H1 (cell line): ENCODE measurements around the gene DBP.

Experiments used
- CHD1 ChIP-seq: IDR thresholded peaks from 2 replicates; pipeline ENCODE4 v1.6.1; 2012; ENCODE audit warnings: low read depth, low read length, improper control_type of control experiment
- CTCF ChIP-seq, 3 experiments: IDR thresholded peaks; 1 replicate in 2 of 3; 2 replicates in 1 of 3; pipeline versions ENCODE4 v1.5.1 to v1.6.1; 2011; ENCODE audit warnings: low read length in 3 of 3, mild to moderate bottlenecking in 3 of 3, inconsistent platforms in 2 of 3, low read depth in 1 of 3, moderate library complexity in 1 of 3; ENCODE audit not compliant: insufficient read depth in 1 of 3; ENCODE audit errors: control extremely low read depth in 1 of 3
- JUND ChIP-seq: IDR thresholded peaks from 2 replicates; pipeline ENCODE4 v1.6.1; 2011; ENCODE audit warnings: mild to moderate bottlenecking, improper control_type of control experiment, low read length
- KDM1A ChIP-seq: fragments of 200-600, 300-600 bp; sonication (generic); IDR thresholded peaks from 2 replicates; pipeline ENCODE4 v1.7.1; 2016; ENCODE audit warnings: mild to moderate bottlenecking, low read length, borderline replicate concordance
- RAD21 ChIP-seq, 2 experiments: IDR thresholded peaks in 1 of 2; conservative IDR thresholded peaks in 1 of 2; 2 replicates each; pipeline ENCODE4 v1.6.1; 2011; ENCODE audit warnings: low read depth in 2 of 2, low read length in 2 of 2, improper control_type of control experiment in 1 of 2, inconsistent platforms in 1 of 2, mild to moderate bottlenecking in 1 of 2, moderate library complexity in 1 of 2
- TCF12 ChIP-seq: IDR thresholded peaks from 2 replicates; pipeline ENCODE4 v1.6.1; 2011; ENCODE audit warnings: low read depth, mild to moderate bottlenecking, low read length
- YY1 ChIP-seq: IDR thresholded peaks from 2 replicates; pipeline ENCODE4 v1.6.1; 2011; ENCODE audit warnings: low read depth, mild to moderate bottlenecking, low read length
- ZNF274 ChIP-seq: IDR thresholded peaks from 2 replicates; pipeline ENCODE4 v1.7.0; 2012; ENCODE audit warnings: low read length, borderline replicate concordance; ENCODE audit errors: extremely low read depth

- TF ChIP-seq CHD1 (no peak), CTCF (IDR thresholded peaks at IDR 0.05; ENCODE audit: control extremely low read depth in 1 of 3, insufficient read depth in 1 of 3, low read depth in 1 of 3, low read length in 3 of 3) (no peak), ZNF274 (no peak), RAD21 (IDR thresholded peaks at IDR 0.05 in 1 of 2, conservative IDR thresholded peaks at IDR 0.05 in 1 of 2; ENCODE audit: low read depth in 2 of 2, low read length in 2 of 2) (no peak), YY1 (no peak), JUND (no peak), TCF12 (no peak), KDM1A (no peak)
Observed at GRCh38 chr19:48624791-48625723, 12.1 kb downstream of the DBP start.
